ENCODE measurements around the gene GRAMD1B.

Gene GRAMD1B

GRCh38 chr11:123405123-123405592 is 24.9 kb upstream of the GRAMD1B start:
- H3K27ac ChIP-seq, result no peak overlapping the region
- H3K4me3 ChIP-seq, result no peak overlapping the region
- DNase-seq (ENCODE audit: low spot score), result no peak
- no peak for TF ChIP-seq CTCF (IDR thresholded peaks at IDR 0.05)

- Histone ChIP-seq H3K4me3 (no peak overlapping the region), H3K27ac (no peak overlapping the region)
- DNase-seq (ENCODE audit: low spot score), result no peak
- TF ChIP-seq CTCF (IDR thresholded peaks at IDR 0.05), result no peak
Observed at GRCh38 chr11:123406441-123407129, 23.5 kb upstream of the GRAMD1B start.

GRCh38 chr11:123407130-123407995 is 22.7 kb upstream of the GRAMD1B start:
- TF ChIP-seq CTCF (IDR thresholded peaks at IDR 0.05), result no peak
- no peak overlapping the region for H3K4me3 ChIP-seq
- H3K27ac ChIP-seq, result no peak overlapping the region
- DNase-seq (ENCODE audit: low spot score), result no peak

- no peak for TF ChIP-seq CTCF (IDR thresholded peaks at IDR 0.05)
- no peak for DNase-seq (ENCODE audit: low spot score)
- Histone ChIP-seq H3K27ac (no peak overlapping the region), H3K4me3 (no peak overlapping the region)
Observed at GRCh38 chr11:123407996-123408597, 22.0 kb upstream of the GRAMD1B start.

GRCh38 chr11:123408619-123409455 is 21.2 kb upstream of the GRAMD1B start:
- Histone ChIP-seq H3K4me3 (no peak overlapping the region), H3K27ac (no peak overlapping the region)
- no peak for TF ChIP-seq CTCF (IDR thresholded peaks at IDR 0.05)
- no peak for DNase-seq (ENCODE audit: low spot score)

DNA sequence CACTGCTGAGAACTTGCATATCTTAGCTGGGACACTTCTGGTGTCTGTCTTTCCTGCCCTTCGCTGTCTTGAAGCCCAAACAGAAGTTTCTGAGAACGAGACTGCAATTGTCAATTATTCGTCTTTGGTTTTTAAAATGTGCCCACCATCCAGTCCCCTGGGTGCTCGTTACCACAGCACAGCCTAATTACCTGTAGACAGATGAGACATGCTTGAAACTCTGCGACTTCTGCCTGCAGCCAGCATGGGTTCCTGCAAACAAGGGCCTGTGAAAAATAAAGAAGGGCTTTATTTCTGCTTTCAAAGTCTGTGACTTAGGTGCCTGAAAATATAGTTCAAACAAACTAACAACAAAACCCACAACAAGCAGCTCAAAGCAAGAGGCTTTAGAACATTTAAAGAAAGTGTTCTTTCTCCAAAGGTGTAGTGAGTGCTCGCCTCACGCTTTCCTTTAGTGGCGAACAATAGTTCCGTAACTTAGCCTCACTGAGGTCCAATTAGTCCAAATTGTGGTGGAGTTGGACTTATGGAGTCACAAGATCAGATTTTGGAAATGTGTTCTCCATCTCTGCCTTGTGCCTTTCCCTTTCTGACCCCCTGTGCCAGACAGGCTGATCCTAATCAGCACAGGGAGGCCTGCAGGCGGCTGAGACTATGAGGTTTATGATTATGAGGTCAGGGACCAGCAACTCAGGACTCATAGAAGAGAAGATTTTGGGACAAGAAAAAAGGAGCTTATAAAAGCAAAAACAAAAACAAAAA is 20.4 kb upstream of the GRAMD1B start:
- Histone ChIP-seq H3K27ac (no peak overlapping the region), H3K4me3 (no peak overlapping the region)
- TF ChIP-seq CTCF (IDR thresholded peaks at IDR 0.05), result no peak
- no peak for DNase-seq (ENCODE audit: low spot score)

All from coronary artery (tissue), 2 donors.